ENCODE measurements around the gene HOXD8. TPM values are rescaled to one million over a fixed set of nuclear protein-coding genes. Genes with fewer than 3 reads are reported as not detected.

The HOXD8 gene
- total and polyA plus RNA-seq, 5 experiments from 2014 or later: not detected

- H3K4me1 Mint-ChIP-seq: peaks cover 9 to 36% (median 31%) of the 10 kb centered on the region in 4 donors
- POLR2A ChIA-PET: no interaction called here
- H3K4me3 Mint-ChIP-seq: peak overlapping the region in 7 of 10 donors; percentile 4 to 68 (median 50)
- DNase-seq (no peak), ATAC-seq (no peak)
- peak overlapping the region in 2 of 10 donors; percentile 68 to 74 for H3K27ac Mint-ChIP-seq
- H3K36me3 Mint-ChIP-seq: peaks cover 2 to 23% (median 17%) of the 10 kb centered on the region in 3 donors
- H3K27me3 Mint-ChIP-seq: peaks cover 64 to 97% (median 85%) of the 10 kb centered on the region in 5 donors
- peaks cover 0 to 45% (median 8%) of the 10 kb centered on the region in 9 donors for H3K9me3 Mint-ChIP-seq
Measured at GRCh38 chr2:176138526-176138922, 9.0 kb downstream of the HOXD8 start.

- no peak for DNase-seq
- ATAC-seq: no peak
- Mint-ChIP-seq H3K9me3 (peaks cover 0 to 40% (median 8%) of the 10 kb centered on the region in 9 donors), H3K27me3 (peaks cover 64 to 97% (median 85%) of the 10 kb centered on the region in 5 donors), H3K36me3 (peaks cover 2 to 21% (median 17%) of the 10 kb centered on the region in 3 donors), H3K4me1 (peaks cover 9 to 36% (median 31%) of the 10 kb centered on the region in 4 donors), H3K4me3 (peak overlapping the region in 9 of 10 donors; percentile 4 to 68 (median 45)), H3K27ac (peak overlapping the region in 2 of 10 donors; percentile 74 to 90)
- POLR2A ChIA-PET: no interaction called here
Measured at GRCh38 chr2:176138923-176139660, 9.6 kb downstream of the HOXD8 start.

GRCh38 chr2:176139661-176140512, 10.4 kb downstream of the HOXD8 start:
- POLR2A ChIA-PET: no interaction called here
- peaks cover 0 to 37% (median 8%) of the 10 kb centered on the region in 9 donors for H3K9me3 Mint-ChIP-seq
- ATAC-seq: no peak
- peaks cover 9 to 36% (median 31%) of the 10 kb centered on the region in 4 donors for H3K4me1 Mint-ChIP-seq
- DNase-seq: no peak
- peaks cover 62 to 97% (median 82%) of the 10 kb centered on the region in 5 donors for H3K27me3 Mint-ChIP-seq
- peak overlapping the region in 6 of 10 donors; percentile 26 to 68 (median 44) for H3K4me3 Mint-ChIP-seq
- peaks cover 2 to 21% (median 17%) of the 10 kb centered on the region in 3 donors for H3K36me3 Mint-ChIP-seq
- peak overlapping the region in 1 of 10 donors; percentile 90 for H3K27ac Mint-ChIP-seq

- peaks cover 0 to 32% (median 8%) of the 10 kb centered on the region in 9 donors for H3K9me3 Mint-ChIP-seq
- H3K4me1 Mint-ChIP-seq: peaks cover 8 to 32% (median 27%) of the 10 kb centered on the region in 4 donors
- DNase-seq (peak; percentile 52 to 84 (median 77)), ATAC-seq (peak; percentile 89 to 92)
- H3K27ac Mint-ChIP-seq: peak overlapping the region in 1 of 10 donors; percentile 65
- H3K36me3 Mint-ChIP-seq: peaks cover 2 to 13% (median 12%) of the 10 kb centered on the region in 3 donors
- peak overlapping the region in 9 of 10 donors; percentile 23 to 73 (median 59) for H3K4me3 Mint-ChIP-seq
- peaks cover 61 to 97% (median 82%) of the 10 kb centered on the region in 5 donors for H3K27me3 Mint-ChIP-seq
- POLR2A ChIA-PET: no interaction called here
Measured at GRCh38 chr2:176140513-176141317, 11.2 kb downstream of the HOXD8 start.

- Mint-ChIP-seq H3K4me3 (no peak overlapping the region), H3K9me3 (peaks cover 0 to 25% (median 8%) of the 10 kb centered on the region in 9 donors), H3K27me3 (peaks cover 65 to 97% (median 87%) of the 10 kb centered on the region in 5 donors), H3K27ac (peak overlapping the region in 1 of 10 donors; percentile 11), H3K4me1 (peaks cover 6 to 29% (median 20%) of the 10 kb centered on the region in 4 donors), H3K36me3 (peaks cover 2 to 11% (median 10%) of the 10 kb centered on the region in 3 donors)
- no peak for DNase-seq
- POLR2A ChIA-PET: no interaction called here
- no peak for ATAC-seq
Measured at GRCh38 chr2:176142281-176142680, 12.8 kb downstream of the HOXD8 start.

GRCh38 chr2:176145085-176145969, 15.8 kb downstream of the HOXD8 start:
- POLR2A ChIA-PET: no interaction called here
- Mint-ChIP-seq H3K27ac (no peak overlapping the region), H3K36me3 (no peaks in the 10 kb centered on the region), H3K4me3 (no peak overlapping the region), H3K9me3 (peaks cover 0 to 11% (median 0%) of the 10 kb centered on the region in 9 donors), H3K4me1 (peaks cover 2 to 22% (median 12%) of the 10 kb centered on the region in 4 donors), H3K27me3 (peaks cover 62 to 98% (median 86%) of the 10 kb centered on the region in 5 donors)
- no peak for ATAC-seq
- DNase-seq: no peak

GRCh38 chr2:176146101-176146500, 16.6 kb downstream of the HOXD8 start:
- Mint-ChIP-seq H3K4me3 (no peak overlapping the region), H3K9me3 (peaks cover 0 to 9% (median 0%) of the 10 kb centered on the region in 9 donors), H3K27ac (no peak overlapping the region), H3K36me3 (no peaks in the 10 kb centered on the region), H3K4me1 (peaks cover 4 to 21% (median 11%) of the 10 kb centered on the region in 4 donors), H3K27me3 (peaks cover 65 to 100% (median 87%) of the 10 kb centered on the region in 5 donors)
- DNase-seq: no peak
- no peak for ATAC-seq
- POLR2A ChIA-PET: interaction anchor here (0.5 kb wide), 1 partner anchor 13 kb away, joined by 3 read pairs; no protein-coding TSS in a partner anchor

- POLR2A ChIA-PET: interaction anchor here (0.5 kb wide), 1 partner anchor 14 kb away, joined by 3 read pairs; no protein-coding TSS in a partner anchor
- no peaks in the 10 kb centered on the region for H3K36me3 Mint-ChIP-seq
- ATAC-seq: no peak
- H3K9me3 Mint-ChIP-seq: peaks cover 0 to 7% (median 0%) of the 10 kb centered on the region in 9 donors
- peaks cover 4 to 17% (median 8%) of the 10 kb centered on the region in 4 donors for H3K4me1 Mint-ChIP-seq
- no peak overlapping the region for H3K27ac Mint-ChIP-seq
- H3K27me3 Mint-ChIP-seq: peaks cover 63 to 100% (median 87%) of the 10 kb centered on the region in 5 donors
- no peak for DNase-seq
- H3K4me3 Mint-ChIP-seq: no peak overlapping the region
Measured at GRCh38 chr2:176146645-176147044, 17.1 kb downstream of the HOXD8 start.

GRCh38 chr2:176147210-176147799, 17.8 kb downstream of the HOXD8 start:
- ATAC-seq (no peak), DNase-seq (no peak)
- Mint-ChIP-seq H3K36me3 (no peaks in the 10 kb centered on the region), H3K4me1 (peaks cover 4 to 17% (median 9%) of the 10 kb centered on the region in 4 donors), H3K27ac (no peak overlapping the region), H3K27me3 (peaks cover 60 to 96% (median 80%) of the 10 kb centered on the region in 5 donors), H3K4me3 (peak overlapping the region in 2 of 10 donors; percentile 9 to 38), H3K9me3 (peaks cover 0 to 7% (median 0%) of the 10 kb centered on the region in 9 donors)
- POLR2A ChIA-PET: no interaction called here

GRCh38 chr2:176147800-176148496, 18.4 kb downstream of the HOXD8 start:
- H3K9me3 Mint-ChIP-seq: peaks cover 0 to 7% (median 0%) of the 10 kb centered on the region in 9 donors
- peak overlapping the region in 1 of 10 donors; percentile 69 for H3K27ac Mint-ChIP-seq
- DNase-seq (no peak), ATAC-seq (no peak)
- peaks cover 4 to 18% (median 11%) of the 10 kb centered on the region in 4 donors for H3K4me1 Mint-ChIP-seq
- peaks cover 60 to 96% (median 79%) of the 10 kb centered on the region in 5 donors for H3K27me3 Mint-ChIP-seq
- no peaks in the 10 kb centered on the region for H3K36me3 Mint-ChIP-seq
- POLR2A ChIA-PET: no interaction called here
- H3K4me3 Mint-ChIP-seq: peak overlapping the region in 3 of 10 donors; percentile 9 to 55 (median 50)
